WI38 (cell line): Measurements from ENCODE around the gene SLC38A11.

Source experiments
- H3K4me3 ChIP-seq: 2 replicates; pipeline ENCODE4 v1.5.1; 2011; ENCODE audit warnings: low read depth, mild to moderate bottlenecking, control low read depth, low read length
- CTCF ChIP-seq: IDR thresholded peaks from 2 replicates; pipeline ENCODE4 v1.5.1; 2012; ENCODE audit warnings: low read depth, mild to moderate bottlenecking, control low read depth, low read length

Gene SLC38A11

GRCh38 chr2:164972216-164972615 is 16.9 kb upstream of the SLC38A11 start:
- H3K4me3 ChIP-seq, result no peak overlapping the region
- TF ChIP-seq CTCF, result no peak

DNA sequence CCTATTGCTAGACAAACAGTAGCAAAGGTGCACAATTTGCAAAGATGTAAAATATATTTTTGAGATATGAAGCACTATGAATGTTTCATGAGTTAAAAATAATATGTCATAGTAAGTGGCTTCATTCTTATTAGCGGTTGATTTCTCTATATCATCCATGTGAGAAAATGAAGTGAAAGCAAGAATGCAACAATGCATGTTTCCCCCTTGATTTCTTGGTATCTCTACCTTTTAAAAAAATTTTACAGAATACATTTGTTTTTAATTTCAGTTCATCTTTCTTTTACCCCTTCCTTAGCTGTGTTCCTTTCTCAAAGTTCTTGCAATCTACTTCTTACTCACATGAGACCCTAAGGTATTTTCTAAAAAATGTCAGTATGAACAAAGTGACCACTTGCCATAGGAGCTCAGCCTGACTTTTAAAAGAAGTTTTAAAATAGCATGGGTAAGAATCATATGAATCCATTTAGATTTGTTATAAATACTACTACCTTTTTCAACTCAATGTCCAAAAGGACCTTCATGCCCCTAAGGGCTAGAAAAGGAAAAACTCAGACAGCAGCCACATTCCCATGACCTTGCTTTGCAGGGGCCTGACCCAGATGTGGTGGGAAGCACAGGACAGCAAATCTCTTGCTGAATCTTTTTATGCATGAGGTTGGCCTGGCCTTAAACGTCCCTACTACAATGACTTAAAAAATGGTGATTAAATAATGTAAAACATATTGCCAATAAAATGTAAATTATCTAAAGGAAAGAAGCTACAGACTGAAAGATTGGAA is 14.8 kb upstream of the SLC38A11 start:
- TF ChIP-seq CTCF, result no peak
- H3K4me3 ChIP-seq, result no peak overlapping the region

DNA sequence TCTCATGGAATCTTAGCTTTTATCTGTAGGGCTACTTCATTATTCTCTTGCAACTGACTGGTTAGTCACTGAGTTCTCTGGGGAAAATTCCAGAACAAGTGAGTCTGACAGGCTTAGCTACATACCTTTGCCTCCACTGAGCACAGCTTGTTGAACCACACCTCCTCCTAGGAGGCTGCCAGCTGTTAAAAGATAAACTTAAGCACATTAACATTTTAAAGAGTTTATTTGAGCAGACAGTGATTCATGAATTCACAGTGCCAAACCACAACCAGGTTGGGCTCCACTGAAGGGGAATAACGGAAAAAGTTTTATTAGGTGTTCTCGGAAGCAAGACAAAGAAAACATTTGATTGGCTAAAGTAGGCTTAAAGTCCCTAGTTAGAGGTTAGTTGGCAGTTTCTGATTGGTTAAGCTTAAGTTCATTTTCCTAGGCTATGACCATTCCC is 12.5 kb upstream of the SLC38A11 start:
- TF ChIP-seq CTCF, result no peak
- no peak overlapping the region for H3K4me3 ChIP-seq

DNA sequence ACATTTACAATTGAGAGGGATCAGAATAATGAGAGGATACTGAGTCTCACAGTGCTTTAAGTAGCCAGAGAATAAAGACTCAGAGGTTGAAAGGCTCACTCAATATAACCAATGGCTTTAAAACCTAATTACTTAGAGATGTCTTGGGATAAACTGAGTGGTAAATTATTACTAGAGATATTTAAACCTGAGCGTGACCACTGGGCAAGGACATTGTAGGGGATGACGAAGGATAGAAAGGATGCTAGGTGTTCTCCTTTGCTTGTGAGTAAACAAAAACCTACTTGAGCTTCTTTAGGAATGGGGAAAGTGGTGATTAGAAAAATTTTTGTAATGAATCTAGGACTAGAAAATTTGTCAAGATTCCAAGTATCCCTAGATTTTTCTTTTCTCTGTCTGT is 12.0 kb upstream of the SLC38A11 start:
- TF ChIP-seq CTCF, result no peak

GRCh38 chr2:164964700-164965099 is 9.4 kb upstream of the SLC38A11 start:
- H3K4me3 ChIP-seq, result no peak overlapping the region
- no peak for TF ChIP-seq CTCF

More for the DNA sequence above, 12.0 kb upstream of the SLC38A11 start:
- no peak overlapping the region for H3K4me3 ChIP-seq

DNA sequence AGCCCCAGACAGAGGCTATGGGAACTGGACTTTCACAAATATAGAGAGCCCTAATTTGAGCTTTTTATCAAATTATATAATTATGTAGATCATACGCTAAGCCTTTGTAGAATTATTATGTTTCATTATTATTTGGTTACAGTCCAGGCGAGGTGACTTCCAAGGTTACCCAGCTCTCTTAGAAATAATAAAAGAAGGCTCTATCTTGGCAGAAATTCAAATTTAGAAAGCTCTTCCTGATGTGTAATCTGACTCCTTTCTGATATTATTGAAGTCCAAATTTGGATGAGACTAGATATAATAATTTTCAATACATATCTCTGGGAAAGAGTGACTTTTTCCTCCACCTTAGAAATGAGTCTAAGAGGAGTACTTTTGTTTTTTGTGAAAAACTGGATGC is 4.8 kb upstream of the SLC38A11 start:
- no peak overlapping the region for H3K4me3 ChIP-seq
- TF ChIP-seq CTCF, result no peak

DNA sequence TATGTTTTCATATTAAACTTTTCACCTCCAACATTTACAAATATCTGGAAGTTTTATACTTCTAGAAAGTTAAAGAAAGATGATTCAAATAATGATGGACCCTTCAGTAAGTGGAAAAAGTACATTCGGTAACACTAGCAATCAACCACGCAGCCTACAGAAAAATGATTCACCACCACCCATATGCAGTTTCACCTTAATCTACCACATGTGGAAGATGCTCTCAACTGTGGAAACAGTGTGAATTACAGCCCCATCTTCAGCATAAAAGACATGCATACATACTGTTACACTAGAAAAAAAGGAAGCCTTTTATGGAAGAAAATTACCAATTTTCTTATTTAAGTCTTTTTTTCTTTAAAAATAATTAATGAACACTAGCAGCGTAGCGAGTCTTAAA is 1.1 kb downstream of the SLC38A11 start:
- H3K4me3 ChIP-seq, result no peak overlapping the region
- no peak for TF ChIP-seq CTCF
